Duodenal mucosa (tissue), 2 donors: ENCODE results near the gene CDK14.
"Not testable (repeated sequence)": the region's sequence is repeated elsewhere in the genome, so short reads cannot be mapped to it uniquely, and the experiment has no call there.

ENCODE experiments used
- H3K27ac ChIP-seq: one replicate; pipeline ENCODE4 v1.7.0; 2013; ENCODE audit warnings: low read depth, low read length
- H3K27me3 ChIP-seq, 2 donors: one replicate each; pipeline ENCODE4 v1.7.0; 2013; ENCODE audit warnings: low read length in 2 of 2, control low read depth in 1 of 2; ENCODE audit not compliant: insufficient read depth in 2 of 2, control insufficient read depth in 1 of 2
- H3K36me3 ChIP-seq, 2 donors: one replicate each; pipeline ENCODE4 v1.7.0; 2013; ENCODE audit warnings: low read length in 2 of 2, control low read depth in 1 of 2; ENCODE audit not compliant: insufficient read depth in 2 of 2, control insufficient read depth in 1 of 2
- H3K4me1 ChIP-seq, 2 donors: one replicate each; pipeline ENCODE4 v1.7.0; 2013; ENCODE audit warnings: low read length in 2 of 2, control low read depth in 1 of 2; ENCODE audit not compliant: insufficient read depth in 2 of 2, control insufficient read depth in 1 of 2
- H3K4me3 ChIP-seq, 2 donors: one replicate each; pipeline ENCODE4 v1.7.0; 2013; ENCODE audit warnings: low read length in 2 of 2, low read depth in 1 of 2
- H3K9ac ChIP-seq, 2 donors: one replicate each; pipeline ENCODE4 v1.7.0; 2013; ENCODE audit warnings: low read length in 2 of 2, low read depth in 1 of 2
- H3K9me3 ChIP-seq, 2 donors: one replicate each; pipeline ENCODE4 v1.7.0; 2013; ENCODE audit warnings: low read length in 2 of 2, control low read depth in 1 of 2; ENCODE audit not compliant: control insufficient read depth in 1 of 2

CDK14 gene

GRCh38 chr7:90723866-90724265, 127.7 kb downstream of the CDK14 start:
- no peaks in the 10 kb centered on the region for H3K27me3 ChIP-seq
- H3K9ac ChIP-seq = no peak overlapping the region
- no peaks in the 10 kb centered on the region for H3K9me3 ChIP-seq
- no peak overlapping the region for H3K27ac ChIP-seq
- no peak overlapping the region for H3K4me3 ChIP-seq
- H3K36me3 ChIP-seq = no peaks in the 10 kb centered on the region
- H3K4me1 ChIP-seq = peaks cover 11 to 47% of the 10 kb centered on the region in 2 donors

- Histone ChIP-seq H3K36me3 (no peaks in the 10 kb centered on the region), H3K27ac (no peak overlapping the region), H3K27me3 (no peaks in the 10 kb centered on the region), H3K9me3 (no peaks in the 10 kb centered on the region), H3K4me1 (peaks cover 7 to 29% of the 10 kb centered on the region in 2 donors), H3K4me3 (peak overlapping the region in 1 of 2 donors; percentile 40), H3K9ac (peak overlapping the region in 1 of 2 donors; percentile 6)
These were observed 130.0 kb downstream of the CDK14 start for GRCh38 chr7:90726120-90726519.

- H3K4me1 ChIP-seq = peaks cover 2 to 24% of the 10 kb centered on the region in 2 donors
- no peaks in the 10 kb centered on the region for H3K9me3 ChIP-seq
- H3K27ac ChIP-seq = no peak overlapping the region
- H3K27me3 ChIP-seq = no peaks in the 10 kb centered on the region
- no peaks in the 10 kb centered on the region for H3K36me3 ChIP-seq
- peak overlapping the region in 1 of 2 donors; percentile 6 for H3K9ac ChIP-seq
- peak overlapping the region in 1 of 2 donors; percentile 40 for H3K4me3 ChIP-seq
These were observed 130.5 kb downstream of the CDK14 start for GRCh38 chr7:90726623-90727022.

- Histone ChIP-seq H3K4me1 (peaks cover 0 to 16% of the 10 kb centered on the region in 2 donors), H3K9me3 (no peaks in the 10 kb centered on the region), H3K4me3 (no peak overlapping the region), H3K27ac (no peak overlapping the region), H3K36me3 (no peaks in the 10 kb centered on the region), H3K27me3 (no peaks in the 10 kb centered on the region), H3K9ac (peak overlapping the region in 1 of 2 donors; percentile 6)
These were observed 131.3 kb downstream of the CDK14 start for GRCh38 chr7:90727412-90727811.

- no peak overlapping the region for H3K9ac ChIP-seq
- no peak overlapping the region for H3K4me3 ChIP-seq
- H3K4me1 ChIP-seq = peaks cover 0 to 16% of the 10 kb centered on the region in 2 donors
These were observed 132.4 kb downstream of the CDK14 start for GRCh38 chr7:90728568-90728967.

GRCh38 chr7:90735611-90736280, 139.6 kb downstream of the CDK14 start:
- not testable (repeated sequence) for H3K9ac ChIP-seq, H3K27ac ChIP-seq, H3K4me3 ChIP-seq, H3K4me1 ChIP-seq, H3K36me3 ChIP-seq, H3K9me3 ChIP-seq, H3K27me3 ChIP-seq

More at GRCh38 chr7:90728568-90728967, 132.4 kb downstream of the CDK14 start:
- Histone ChIP-seq H3K27ac (no peak overlapping the region), H3K9me3 (no peaks in the 10 kb centered on the region), H3K36me3 (no peaks in the 10 kb centered on the region), H3K27me3 (no peaks in the 10 kb centered on the region)

- Histone ChIP-seq H3K36me3 (no peaks in the 10 kb centered on the region), H3K4me1 (peaks cover 0 to 6% of the 10 kb centered on the region in 2 donors), H3K9me3 (no peaks in the 10 kb centered on the region), H3K9ac (no peak overlapping the region), H3K27ac (no peak overlapping the region), H3K27me3 (no peaks in the 10 kb centered on the region), H3K4me3 (no peak overlapping the region)
These were observed 140.2 kb downstream of the CDK14 start for GRCh38 chr7:90736316-90736715.

- H3K27ac ChIP-seq = no peak overlapping the region
- H3K36me3 ChIP-seq = no peaks in the 10 kb centered on the region
- peaks cover 0 to 6% of the 10 kb centered on the region in 2 donors for H3K4me1 ChIP-seq
- H3K4me3 ChIP-seq = no peak overlapping the region
- no peak overlapping the region for H3K9ac ChIP-seq
- H3K27me3 ChIP-seq = no peaks in the 10 kb centered on the region
- H3K9me3 ChIP-seq = no peaks in the 10 kb centered on the region
These were observed 141.1 kb downstream of the CDK14 start for GRCh38 chr7:90736968-90737939.

- Histone ChIP-seq H3K4me3 (no peak overlapping the region), H3K9me3 (no peaks in the 10 kb centered on the region), H3K36me3 (no peaks in the 10 kb centered on the region), H3K9ac (no peak overlapping the region), H3K4me1 (peaks cover 0 to 6% of the 10 kb centered on the region in 2 donors), H3K27me3 (no peaks in the 10 kb centered on the region), H3K27ac (no peak overlapping the region)
These were observed 142.1 kb downstream of the CDK14 start for GRCh38 chr7:90738249-90738648.

- no peaks in the 10 kb centered on the region for H3K9me3 ChIP-seq
- H3K4me3 ChIP-seq = no peak overlapping the region
- H3K27me3 ChIP-seq = no peaks in the 10 kb centered on the region
- no peak overlapping the region for H3K27ac ChIP-seq
- H3K36me3 ChIP-seq = no peaks in the 10 kb centered on the region
- H3K9ac ChIP-seq = no peak overlapping the region
- H3K4me1 ChIP-seq = peaks cover 0 to 6% of the 10 kb centered on the region in 2 donors
These were observed 143.6 kb downstream of the CDK14 start for GRCh38 chr7:90739716-90740115.
